ENCODE results near the gene CSF1R.

DNA sequence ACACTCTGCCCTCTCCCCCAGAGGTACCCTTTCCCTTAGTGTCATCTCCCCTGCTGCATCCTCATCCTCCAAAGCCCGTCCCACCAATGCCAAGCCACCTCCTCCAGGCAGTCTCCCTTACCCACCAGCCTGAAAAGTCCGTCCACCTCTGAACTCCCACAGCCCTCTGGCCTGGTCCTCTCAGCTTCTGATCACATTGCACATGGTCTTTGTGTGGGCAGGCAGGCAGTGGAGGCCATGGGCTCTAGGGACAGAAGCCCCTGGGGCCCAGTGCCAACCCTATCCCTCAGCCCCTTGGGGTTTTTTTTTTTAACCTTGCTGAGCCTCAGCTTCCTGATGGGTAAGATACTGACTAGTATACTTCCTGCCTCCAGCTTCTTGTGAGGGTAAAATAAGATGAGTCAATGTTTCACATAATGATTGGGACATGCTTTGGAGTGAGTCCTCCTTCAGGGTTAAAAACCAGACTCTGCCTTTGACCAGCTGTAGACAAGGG, 19.4 kb downstream of the CSF1R start:
- TF ChIP-seq, protein P1, sequence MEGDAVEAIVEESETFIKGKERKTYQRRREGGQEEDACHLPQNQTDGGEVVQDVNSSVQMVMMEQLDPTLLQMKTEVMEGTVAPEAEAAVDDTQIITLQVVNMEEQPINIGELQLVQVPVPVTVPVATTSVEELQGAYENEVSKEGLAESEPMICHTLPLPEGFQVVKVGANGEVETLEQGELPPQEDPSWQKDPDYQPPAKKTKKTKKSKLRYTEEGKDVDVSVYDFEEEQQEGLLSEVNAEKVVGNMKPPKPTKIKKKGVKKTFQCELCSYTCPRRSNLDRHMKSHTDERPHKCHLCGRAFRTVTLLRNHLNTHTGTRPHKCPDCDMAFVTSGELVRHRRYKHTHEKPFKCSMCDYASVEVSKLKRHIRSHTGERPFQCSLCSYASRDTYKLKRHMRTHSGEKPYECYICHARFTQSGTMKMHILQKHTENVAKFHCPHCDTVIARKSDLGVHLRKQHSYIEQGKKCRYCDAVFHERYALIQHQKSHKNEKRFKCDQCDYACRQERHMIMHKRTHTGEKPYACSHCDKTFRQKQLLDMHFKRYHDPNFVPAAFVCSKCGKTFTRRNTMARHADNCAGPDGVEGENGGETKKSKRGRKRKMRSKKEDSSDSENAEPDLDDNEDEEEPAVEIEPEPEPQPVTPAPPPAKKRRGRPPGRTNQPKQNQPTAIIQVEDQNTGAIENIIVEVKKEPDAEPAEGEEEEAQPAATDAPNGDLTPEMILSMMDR (conservative IDR thresholded peaks at IDR 0.05; ENCODE audit: low read depth, low read length), result no peak
- no peak for TF ChIP-seq MAZ (IDR thresholded peaks at IDR 0.05; ENCODE audit: borderline replicate concordance, low read depth, low read length)
- no peak for TF ChIP-seq POLR2A (IDR thresholded peaks at IDR 0.05; ENCODE audit: low read depth, low read length)
